OCI-LY1 (cell line): ENCODE data around the gene ZNHIT1.
A peak's percentile ranks its signal among the peaks of the same experiment; 100 is the strongest.

Source experiments
- H2AFZ ChIP-seq: fragments of 200-600 bp; sonication (generic), shearing (Covaris generic); 2 replicates; pipeline ENCODE4 v1.6.0; 2014; ENCODE audit warnings: antibody characterized with exemption, mild to moderate bottlenecking, low read length
- H3F3A ChIP-seq: fragments of 200-600 bp; sonication (generic), shearing (Covaris generic); 2 replicates; pipeline ENCODE4 v1.6.0; 2014; ENCODE audit warnings: mild to moderate bottlenecking, antibody characterized with exemption, low read length, moderate library complexity; ENCODE audit not compliant: insufficient read depth
- H3K27ac ChIP-seq: fragments of 200-600 bp; sonication (generic); 2 replicates; pipeline ENCODE4 v1.5.1; 2014; ENCODE audit warnings: low read length, mixed run types, mild to moderate bottlenecking, low read depth; ENCODE audit not compliant: poor library complexity, severe bottlenecking
- H3K27me3 ChIP-seq: fragments of 200-600 bp; sonication (generic); 2 replicates; pipeline ENCODE4 v1.6.0; 2014; ENCODE audit warnings: antibody characterized with exemption, mild to moderate bottlenecking, low read length, moderate library complexity; ENCODE audit not compliant: insufficient read depth
- H3K36me3 ChIP-seq: fragments of 200-600 bp; sonication (generic); 2 replicates; pipeline ENCODE4 v1.6.1; 2014; ENCODE audit warnings: mild to moderate bottlenecking, antibody characterized with exemption, low read length, moderate library complexity, mixed read lengths; ENCODE audit not compliant: insufficient read depth
- H3K4me1 ChIP-seq: fragments of 200-600 bp; sonication (generic); 2 replicates; pipeline ENCODE4 v1.5.1; 2014; ENCODE audit warnings: mild to moderate bottlenecking, low read length, moderate library complexity; ENCODE audit not compliant: insufficient read depth, severe bottlenecking
- H3K4me2 ChIP-seq: fragments of 200-600 bp; sonication (generic), shearing (Covaris generic); 2 replicates; pipeline ENCODE4 v1.6.1; 2014; ENCODE audit warnings: low read length
- H3K4me3 ChIP-seq: fragments of 200-600 bp; sonication (generic); 2 replicates; pipeline ENCODE4 v1.5.1; 2014; ENCODE audit warnings: low read length, low read depth, mild to moderate bottlenecking, mixed read lengths; ENCODE audit not compliant: poor library complexity, severe bottlenecking
- H3K79me2 ChIP-seq: fragments of 200-600 bp; shearing (Covaris generic); 2 replicates; pipeline ENCODE4 v1.6.1; 2016; ENCODE audit warnings: mixed run types, low read length, mixed read lengths; ENCODE audit not compliant: insufficient read depth
- H3K9ac ChIP-seq: fragments of 200-600 bp; sonication (generic), shearing (Covaris generic); 2 replicates; pipeline ENCODE4 v1.6.1; 2014; ENCODE audit warnings: mild to moderate bottlenecking, low read length, mixed read lengths
- H3K9me2 ChIP-seq: fragments of 200-600 bp; sonication (generic), shearing (Covaris generic); 2 replicates; pipeline ENCODE4 v1.6.1; 2014; ENCODE audit warnings: low read depth, mild to moderate bottlenecking, low read length, mixed read lengths
- H3K9me3 ChIP-seq: fragments of 200-600 bp; shearing (Covaris generic); 2 replicates; pipeline ENCODE4 v1.6.1; 2014; ENCODE audit warnings: low read length, mixed read lengths
- H4K20me1 ChIP-seq: fragments of 200-600 bp; sonication (generic), shearing (Covaris generic); 2 replicates; pipeline ENCODE4 v1.6.0; 2016; ENCODE audit warnings: mild to moderate bottlenecking, low read length; ENCODE audit not compliant: insufficient read depth
- CTCF ChIP-seq: fragments of 200-600 bp; sonication (generic), shearing (Covaris generic); IDR thresholded peaks from 2 replicates; pipeline ENCODE4 v1.5.1; 2017; ENCODE audit warnings: mild to moderate bottlenecking, antibody characterized with exemption, low read length, moderate library complexity, mixed read lengths
- EZH2 ChIP-seq: fragments of 200-600 bp; sonication (generic), shearing (Covaris generic); IDR thresholded peaks from 2 replicates; pipeline ENCODE4 v1.8.0; 2017; ENCODE audit warnings: borderline replicate concordance, mixed run types, mild to moderate bottlenecking, antibody characterized with exemption, low read length, moderate library complexity, mixed read lengths

ZNHIT1 gene

DNA sequence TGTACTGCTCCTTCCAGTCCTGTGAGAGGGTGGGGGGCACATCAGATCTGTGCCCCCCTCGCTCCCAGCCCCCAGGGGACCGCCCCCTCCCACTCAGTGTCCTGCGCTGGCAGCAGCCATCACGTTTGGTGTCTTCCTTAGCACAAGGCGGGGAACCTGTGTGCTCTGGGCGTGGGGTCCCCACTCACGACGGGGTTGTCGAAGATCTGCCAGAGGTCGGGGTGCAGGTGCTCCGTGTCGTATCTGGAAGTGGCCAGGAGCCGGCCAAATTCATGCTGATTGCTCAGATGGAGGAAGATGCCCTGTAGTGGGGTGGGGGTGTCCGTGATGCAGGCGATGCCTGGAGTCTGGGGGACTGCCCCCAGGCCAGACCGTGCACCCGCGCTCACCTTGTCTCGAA lies 7.8 kb upstream of the ZNHIT1 start:
- no peak overlapping the region for H3K4me3 ChIP-seq
- no peaks in the 10 kb centered on the region for H3F3A ChIP-seq
- H3K9me3 ChIP-seq = no peaks in the 10 kb centered on the region
- no peaks in the 10 kb centered on the region for H4K20me1 ChIP-seq
- peaks cover 5% of the 10 kb centered on the region for H3K4me1 ChIP-seq
- no peaks in the 10 kb centered on the region for H3K36me3 ChIP-seq
- no peak overlapping the region for H3K9ac ChIP-seq
- H3K27me3 ChIP-seq = no peaks in the 10 kb centered on the region; the same call in 1 of the 2 replicates
- H3K4me2 ChIP-seq = no peak overlapping the region
- TF ChIP-seq EZH2 = no peak
- no peak for TF ChIP-seq CTCF
- H2AFZ ChIP-seq = no peak overlapping the region
- no peaks in the 10 kb centered on the region for H3K9me2 ChIP-seq
- H3K79me2 ChIP-seq = no peaks in the 10 kb centered on the region
- H3K27ac ChIP-seq = no peak overlapping the region

DNA sequence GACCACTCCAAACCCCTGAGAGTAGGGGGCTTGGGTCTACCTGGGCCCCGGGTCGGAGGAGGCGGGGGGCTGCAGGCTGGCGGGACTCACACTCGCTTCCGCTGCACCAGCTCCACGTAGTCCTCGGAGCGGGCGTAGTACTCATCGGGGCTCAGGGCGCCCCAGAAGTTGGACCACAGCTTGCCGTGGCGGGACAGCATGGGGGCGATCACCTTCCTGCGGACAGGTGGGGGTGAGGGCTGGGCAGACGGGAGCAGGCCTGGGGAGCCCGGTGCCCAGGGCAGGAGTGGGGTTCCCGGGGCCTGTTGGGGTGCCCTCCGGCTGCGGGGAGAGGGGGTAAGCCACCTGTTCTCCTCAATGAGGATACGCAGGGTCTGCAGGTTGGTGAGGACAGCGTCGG lies 6.5 kb upstream of the ZNHIT1 start:
- H3K4me3 ChIP-seq = no peak overlapping the region
- H3K9ac ChIP-seq = no peak overlapping the region
- H3K4me2 ChIP-seq = no peak overlapping the region
- no peaks in the 10 kb centered on the region for H3K36me3 ChIP-seq
- no peaks in the 10 kb centered on the region for H4K20me1 ChIP-seq
- TF ChIP-seq CTCF (no peak), EZH2 (no peak)
- H3K4me1 ChIP-seq = peaks cover 9% of the 10 kb centered on the region
- no peaks in the 10 kb centered on the region for H3K9me2 ChIP-seq
- H2AFZ ChIP-seq = no peak overlapping the region
- no peaks in the 10 kb centered on the region for H3K79me2 ChIP-seq
- H3K9me3 ChIP-seq = no peaks in the 10 kb centered on the region
- H3F3A ChIP-seq = no peaks in the 10 kb centered on the region
- no peak overlapping the region for H3K27ac ChIP-seq
- no peaks in the 10 kb centered on the region for H3K27me3 ChIP-seq

DNA sequence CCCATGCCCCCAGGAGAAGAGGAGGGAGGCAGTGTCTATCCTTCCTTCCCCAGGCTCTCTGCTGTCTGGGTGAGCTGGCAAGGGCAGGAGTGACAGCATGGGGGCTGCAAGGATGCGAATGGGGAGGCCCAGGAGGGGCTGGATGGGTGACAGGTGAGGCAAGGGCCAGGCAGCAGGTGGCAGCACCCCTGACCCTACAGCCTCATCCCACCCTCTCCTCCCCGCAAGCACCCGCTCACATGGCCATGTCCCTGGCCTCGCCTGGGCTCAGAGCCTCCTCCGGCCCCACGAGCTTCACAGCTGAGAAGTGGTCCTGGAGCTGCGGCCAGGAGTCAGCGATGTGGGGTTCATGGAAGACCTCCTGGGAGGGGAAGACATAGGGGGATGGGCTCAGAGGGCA lies 6.0 kb upstream of the ZNHIT1 start:
- Histone ChIP-seq H2AFZ (no peak overlapping the region), H3K27ac (no peak overlapping the region), H3K9me3 (no peaks in the 10 kb centered on the region), H4K20me1 (no peaks in the 10 kb centered on the region), H3K36me3 (no peaks in the 10 kb centered on the region), H3K9me2 (no peaks in the 10 kb centered on the region), H3K4me3 (no peak overlapping the region), H3F3A (no peaks in the 10 kb centered on the region), H3K4me2 (no peak overlapping the region), H3K27me3 (no peaks in the 10 kb centered on the region), H3K79me2 (no peaks in the 10 kb centered on the region), H3K9ac (no peak overlapping the region), H3K4me1 (peaks cover 14% of the 10 kb centered on the region)
- TF ChIP-seq CTCF = peak; percentile 16; the same call in 1 of the 2 replicates
- no peak for TF ChIP-seq EZH2
